K562 (cell line): ENCODE data around the gene CEMP1. TPM values are rescaled to one million over a fixed set of nuclear protein-coding genes. Genes with fewer than 3 reads are reported as not detected.

Experiments used
- ATAC-seq: fragments of 200-7000 bp; cut with Tn5 transposase; 3 replicates; pipeline ENCODE4 v1.9.1; 2020; ENCODE audit warnings: moderate library complexity
- BruUV-seq: library from RNA; stranded (reverse); fragments of 400-500 nt; replicated peaks from 2 replicates; lab custom pipeline; 2021; lab: Mats Ljungman, UMichigan
- CTCF ChIA-PET: fragments of 300-600 bp; formaldehyde crosslinking; extraction: SDS; loops from one replicate; lab custom pipeline; 2021; ENCODE audit warnings: low intra/inter-chr PET ratio; lab: Yijun Ruan, JAX
- POLR2A ChIA-PET: fragments of 300-600, 350-650 bp; sonication (Branson Sonifier 250); formaldehyde crosslinking; extraction: SDS; loops from one replicate; lab custom pipeline; 2021; ENCODE audit warnings: antibody characterized with exemption, inconsistent platforms; lab: Yijun Ruan, JAX
- DNase-seq, 4 experiments: peaks; one replicate each; pipeline versions ENCODE4 v3.0.0 to v3.0.0-alpha.2; 2011 to 2018; ENCODE audit warnings: low spot score in 3 of 4, mixed read lengths in 3 of 4; ENCODE audit errors: extremely low read depth in 1 of 4
- FAIRE-seq: peaks from 2 replicates; lab custom pipeline; 2011; peaks lifted over from hg19 to GRCh38; lab: Jason Lieb, UNC
- H2AFZ ChIP-seq: 2 replicates; pipeline ENCODE4 v1.6.0; 2011; ENCODE audit warnings: low read depth, low read length, control low read depth, inconsistent platforms
- H3K27ac ChIP-seq: fragments of 200-600 bp; 3 replicates; pipeline ENCODE4 v1.8.0; 2011; ENCODE audit warnings: low read depth, mild to moderate bottlenecking, control low read depth, inconsistent platforms, low read length, moderate library complexity, mixed read lengths; ENCODE audit errors: extremely low read depth
- H3K27me3 ChIP-seq, 2 experiments: fragments of 300-600 bp in 1 of 2; 2 replicates in 1 of 2; 3 replicates in 1 of 2; pipeline versions ENCODE4 v1.6.0 to v1.8.0; 2011; ENCODE audit warnings: inconsistent platforms in 2 of 2, low read length in 2 of 2, mild to moderate bottlenecking in 1 of 2, mixed read lengths in 1 of 2, moderate library complexity in 1 of 2; ENCODE audit not compliant: control insufficient read depth in 2 of 2, insufficient read depth in 2 of 2
- H3K36me3 ChIP-seq: fragments of 300-600 bp; 3 replicates; pipeline ENCODE4 v1.8.0; 2011; ENCODE audit warnings: mild to moderate bottlenecking, low read length, inconsistent platforms; ENCODE audit not compliant: control insufficient read depth, insufficient read depth
- H3K4me1 ChIP-seq, 2 experiments: fragments of 200-600 bp in 1 of 2; replicated peaks in 1 of 2; 2 replicates in 1 of 2; 3 replicates in 1 of 2; pipeline versions ENCODE4 v1.5.1 to v1.8.0; 2011; ENCODE audit warnings: inconsistent platforms in 2 of 2, low read length in 2 of 2, mild to moderate bottlenecking in 1 of 2, mixed read lengths in 1 of 2, moderate library complexity in 1 of 2; ENCODE audit not compliant: control insufficient read depth in 2 of 2, insufficient read depth in 2 of 2
- H3K4me2 ChIP-seq: 2 replicates; pipeline ENCODE4 v1.6.1; 2011; ENCODE audit warnings: low read length, control low read depth, inconsistent platforms, mixed read lengths; ENCODE audit not compliant: insufficient read depth
- H3K4me3 ChIP-seq: fragments of 200-600 bp; sonication (generic), shearing (Covaris generic); 2 replicates; pipeline ENCODE4 v1.5.1; 2016; ENCODE audit warnings: control low read depth, inconsistent platforms
- H3K79me2 ChIP-seq: fragments of 200-600 bp; 3 replicates; pipeline ENCODE4 v1.8.0; 2011; ENCODE audit warnings: low read length, inconsistent platforms; ENCODE audit not compliant: control insufficient read depth, insufficient read depth
- H3K9ac ChIP-seq, 2 experiments: 2 replicates each; pipeline versions ENCODE4 v1.6.0 to v1.6.1; 2011; ENCODE audit warnings: low read depth in 2 of 2, low read length in 2 of 2, control low read depth in 1 of 2, inconsistent platforms in 1 of 2, mild to moderate bottlenecking in 1 of 2, mixed read lengths in 1 of 2; ENCODE audit not compliant: insufficient read depth in 1 of 2
- H3K9me1 ChIP-seq: one replicate; pipeline ENCODE4 v1.6.0; 2011; ENCODE audit warnings: inconsistent platforms, mild to moderate bottlenecking, low read length, moderate library complexity; ENCODE audit not compliant: control insufficient read depth, insufficient read depth
- H3K9me3 ChIP-seq: replicated peaks from 2 replicates; pipeline ENCODE4 v1.5.1; 2011; ENCODE audit warnings: low read depth, low read length, inconsistent platforms; ENCODE audit not compliant: control insufficient read depth, insufficient read depth
- H4K20me1 ChIP-seq: replicated peaks from 2 replicates; pipeline ENCODE4 v1.6.1; 2011; ENCODE audit warnings: low read length, inconsistent platforms, mixed read lengths; ENCODE audit not compliant: control insufficient read depth, insufficient read depth
- ARID1B ChIP-seq: fragments of 450-650 bp; IDR thresholded peaks from 2 replicates; pipeline ENCODE4 v1.6.1; 2016; ENCODE audit warnings: antibody characterized with exemption, mild to moderate bottlenecking, inconsistent platforms
- BRD9 ChIP-seq: fragments of 450-650 bp; IDR thresholded peaks from 2 replicates; pipeline ENCODE4 v1.6.1; 2018; ENCODE audit warnings: low read depth; ENCODE audit not compliant: partially characterized antibody
- CBFA2T3 ChIP-seq: fragments of 450-650 bp; IDR thresholded peaks from 2 replicates; pipeline ENCODE4 v1.6.1; 2017
- CBX2 ChIP-seq: fragments of 200-600 bp; sonication (generic); IDR thresholded peaks from one replicate; pipeline ENCODE4 v1.6.1; 2012; ENCODE audit warnings: mild to moderate bottlenecking, low read length, inconsistent platforms; ENCODE audit not compliant: insufficient read depth, poor library complexity, severe bottlenecking
- HDAC6 ChIP-seq: IDR thresholded peaks from 2 replicates; pipeline ENCODE4 v1.6.1; 2012; ENCODE audit warnings: low read depth, mild to moderate bottlenecking, control low read depth, inconsistent platforms, low read length, moderate library complexity
- L3MBTL2 ChIP-seq: fragments of 450-650 bp; IDR thresholded peaks from 2 replicates; pipeline ENCODE4 v1.6.1; 2016; ENCODE audit warnings: mild to moderate bottlenecking, moderate library complexity
- NCOA4 ChIP-seq: fragments of 450-650 bp; IDR thresholded peaks from 2 replicates; pipeline ENCODE4 v1.6.1; 2018; ENCODE audit warnings: mild to moderate bottlenecking; ENCODE audit not compliant: partially characterized antibody
- PHB2 ChIP-seq: fragments of 450-650 bp; IDR thresholded peaks from 2 replicates; pipeline ENCODE4 v1.6.1; 2017; ENCODE audit warnings: low read depth
- RCOR1 ChIP-seq, 2 experiments: IDR thresholded peaks; 2 replicates each; pipeline ENCODE4 v1.6.1; 2012; ENCODE audit warnings: low read depth in 2 of 2, low read length in 2 of 2, borderline replicate concordance in 1 of 2, improper control_type of control experiment in 1 of 2
- SMARCA4 ChIP-seq: fragments of 450-650 bp; IDR thresholded peaks from 2 replicates; pipeline ENCODE4 v1.6.1; 2016
- TBL1XR1 ChIP-seq, 2 experiments: IDR thresholded peaks; 2 replicates each; pipeline ENCODE4 v1.6.1; 2012; ENCODE audit warnings: improper control_type of control experiment in 2 of 2, low read length in 2 of 2, mild to moderate bottlenecking in 1 of 2
- ZNF311 ChIP-seq: fragments of 250-450 bp; sonication (Bioruptor Pico); IDR thresholded peaks from 2 replicates; pipeline ENCODE4 v1.4.0; 2020; ENCODE audit warnings: mild to moderate bottlenecking, moderate library complexity
- ZNF445 ChIP-seq: fragments of 250-450 bp; sonication (Bioruptor Pico); IDR thresholded peaks from 2 replicates; pipeline ENCODE4 v1.4.0; 2020; ENCODE audit warnings: low read depth, mild to moderate bottlenecking, moderate library complexity
- ZNF75A ChIP-seq: fragments of 450-650 bp; formaldehyde crosslinking; IDR thresholded peaks from 2 replicates; pipeline ENCODE4 v1.4.0; 2020; ENCODE audit warnings: mild to moderate bottlenecking
- WGBS: fragments of 100-300 bp; shearing (Covaris generic); methylation state at CpG from one replicate; pipeline ENCODE4 v1.1.6; 2016; ENCODE audit warnings: low coverage, mixed read lengths; ENCODE audit not compliant: insufficient coverage; ENCODE audit errors: missing lambda C conversion rate; 5-methylcytosine and 5-hydroxymethylcytosine counted together
- in situ Hi-C: fragments of 300-500 bp; cut with MboI; formaldehyde crosslinking; loops from 4 replicates; pipeline ENCODE4 v1.15.0; 2018; ENCODE audit warnings: inconsistent platforms, mixed read lengths
- intact Hi-C: fragments of 100-400 bp; cut with micrococcal nuclease; formaldehyde crosslinking; loops from 2 replicates; pipeline ENCODE4 v1.14.2; 2022
- polyA plus RNA-seq, 8 experiments: library from polyadenylated mRNA; depleted of rRNA in 4 of 8; stranded (reverse) in 5 of 8; unstranded in 3 of 8; fragments of >200 nt; fragmentation: Nextera tagmentation in 2 of 8; fragmentation: Illumina TruSeq in 1 of 8; extraction: Ambion mirVana in 2 of 8; extraction: Trizol in 1 of 8; gene quantifications; 2 replicates each; pipeline versions ENCODE4 v1.2.1 to v1.2.3, GENCODE V29; 2011 to 2014; ENCODE audit warnings: inconsistent platforms in 1 of 8, missing spikeins in 1 of 8
- total RNA-seq, 7 experiments: library from RNA; depleted of rRNA in 6 of 7; stranded (reverse); fragments of >200 nt in 6 of 7; fragmentation: Illumina TruSeq in 2 of 7; extraction: Trizol in 2 of 7; gene quantifications; 2 replicates each; pipeline versions ENCODE4 v1.2.1 to v1.2.3, GENCODE V29; 2011 to 2021; ENCODE audit warnings: low replicate concordance in 1 of 7

Gene CEMP1
- total and polyA plus RNA-seq, 9 of the 15 experiments (the other 6 are each of a cell fraction or from before 2014, with no cell fraction given) = 0.05 to 0.45 TPM; not detected in 7

DNA sequence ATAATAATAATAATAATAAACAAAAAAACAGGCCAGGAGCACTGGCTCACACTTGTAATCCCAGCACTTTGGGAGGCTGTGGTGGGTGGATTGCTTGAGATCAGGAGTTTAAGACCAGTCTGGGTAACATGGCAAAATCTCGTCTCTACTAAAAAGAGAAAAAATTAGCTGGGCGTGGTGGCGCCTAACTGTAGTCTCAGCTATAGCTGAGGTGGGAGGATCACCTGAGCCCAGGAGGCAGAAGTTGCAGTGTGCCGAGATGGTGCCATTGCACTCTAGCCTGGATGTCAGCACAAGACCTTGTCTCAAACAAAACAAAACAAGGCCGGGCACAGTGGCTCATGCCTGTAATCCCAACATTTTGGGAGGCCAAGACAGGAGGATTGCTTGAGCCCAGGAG, 36.2 kb downstream of the CEMP1 start:
- TF ChIP-seq HDAC6 (no peak), ZNF75A (no peak), ZNF311 (CRISPR knock-in tag) (no peak), ZNF445 (CRISPR knock-in tag) (no peak), CBX2 (no peak)
- no peak overlapping the region for H3K4me2 ChIP-seq
- H3K9me3 ChIP-seq = no peaks in the 10 kb centered on the region
- no peak for ATAC-seq
- DNase-seq = no peak
- BruUV-seq = no TSS peak
- no peak for FAIRE-seq
- no peaks in the 10 kb centered on the region for H3K27me3 ChIP-seq
- H4K20me1 ChIP-seq = peaks cover 6% of the 10 kb centered on the region
- H3K4me3 ChIP-seq = no peak overlapping the region
- H3K9ac ChIP-seq = peak overlapping the region in 1 of 2 experiments; percentile 72; a peak in 1 of 4 replicates
- H3K79me2 ChIP-seq = peaks cover 24% of the 10 kb centered on the region
- H3K4me1 ChIP-seq = peaks cover 17 to 51% of the 10 kb centered on the region in 2 experiments; a peak in 4 of 5 replicates
- ChIA-PET CTCF (no interaction called here), POLR2A (interaction anchor here (0.6 to 2.3 kb wide), 2 partner anchors 10 to 52 kb away, joined by 3 to 7 read pairs; no protein-coding TSS in a partner anchor)
- in situ Hi-C loops = no loop called here
- peaks cover 51% of the 10 kb centered on the region; the same call in 2 of the 3 replicates for H3K36me3 ChIP-seq
- WGBS = 91% methylated on average over 5 of the region's 5 CpGs
- no peak overlapping the region for H2AFZ ChIP-seq
- intact Hi-C loops = loop anchor here (5.0 kb wide), 1 partner anchor 298 kb away; the partner anchor contains the start of gene CASKIN1
- H3K9me1 ChIP-seq = no peaks in the 10 kb centered on the region
- H3K27ac ChIP-seq = no peak overlapping the region

DNA sequence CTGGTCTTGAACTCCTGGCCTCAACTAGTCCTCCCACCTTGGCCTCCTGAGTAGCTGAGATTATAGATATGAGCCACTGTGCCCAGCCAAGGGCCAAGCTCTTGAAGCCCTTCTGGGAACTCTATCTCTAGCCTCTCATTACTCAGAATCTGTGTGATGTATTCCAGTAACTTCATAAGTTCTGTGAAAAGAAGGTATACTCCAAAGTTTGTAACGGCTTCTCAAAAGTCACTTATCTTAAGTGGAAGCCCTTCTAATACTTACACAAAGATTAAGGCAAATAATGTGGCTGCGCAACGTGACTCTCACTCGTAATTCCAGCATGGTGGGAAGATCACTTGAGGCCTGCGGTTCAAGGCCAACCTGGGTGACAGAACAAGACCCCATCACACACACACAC, 36.6 kb downstream of the CEMP1 start:
- no TSS peak for BruUV-seq
- Histone ChIP-seq H3K4me2 (no peak overlapping the region), H3K4me1 (peaks cover 17 to 49% of the 10 kb centered on the region in 2 experiments; a peak in 4 of 5 replicates), H3K27ac (0 out of 3 replicates have a peak overlapping the region, but pooled peaks have one; percentile 15), H3K4me3 (no peak overlapping the region), H3K9me1 (no peaks in the 10 kb centered on the region), H3K36me3 (peaks cover 51% of the 10 kb centered on the region; the same call in 2 of the 3 replicates), H3K9me3 (no peaks in the 10 kb centered on the region), H3K79me2 (peaks cover 28% of the 10 kb centered on the region), H3K9ac (peak overlapping the region in 1 of 2 experiments; percentile 24; a peak in 1 of 4 replicates), H4K20me1 (peaks cover 6% of the 10 kb centered on the region), H3K27me3 (no peaks in the 10 kb centered on the region), H2AFZ (no peak overlapping the region)
- 23% methylated on average over 5 of the region's 5 CpGs for WGBS
- peak; percentile 35 for FAIRE-seq
- POLR2A ChIA-PET = interaction anchor here (0.6 to 2.3 kb wide), 2 partner anchors 9 to 52 kb away, joined by 3 to 7 read pairs; no protein-coding TSS in a partner anchor
- in situ Hi-C loops (no loop called here), intact Hi-C loops (loop anchor here (5.0 kb wide), 1 partner anchor 297 kb away; the partner anchor contains the start of gene CASKIN1)
- no peak for DNase-seq
- CTCF ChIA-PET = no interaction called here
- no peak for ATAC-seq
- TF ChIP-seq RCOR1 (IDR thresholded peaks at IDR 0.05; ENCODE audit: borderline replicate concordance in 1 of 2, low read depth in 2 of 2, low read length in 2 of 2) (0 out of 4 replicates have a peak, but pooled peaks of 1 of the 2 experiments have one; percentile 16), NCOA4 (no peak), CBFA2T3 (0 out of 2 replicates have a peak, but pooled peaks have one; percentile 19), TBL1XR1 (IDR thresholded peaks at IDR 0.05; ENCODE audit: low read length in 2 of 2) (peak in 1 of 2 experiments; percentile 27; a peak in 1 of 4 replicates), SMARCA4 (0 out of 2 replicates have a peak, but pooled peaks have one; percentile 16), BRD9 (no peak), L3MBTL2 (peak; percentile 40; the same call in 1 of the 2 replicates), ARID1B (peak; percentile 43; the same call in 1 of the 2 replicates), PHB2 (no peak)
